Astrocyte of the spinal cord (primary cell): ENCODE results near the gene DHRSX.

Source experiments
- DNase-seq: peaks from one replicate; pipeline ENCODE4 v3.0.0; 2011; ENCODE audit warnings: low read depth, low spot score
- H3K4me3 ChIP-seq: 2 replicates; pipeline ENCODE4 v1.5.1; 2011; ENCODE audit warnings: low read depth, mild to moderate bottlenecking, low read length, moderate library complexity
- in situ Hi-C: cut with HindIII; loops from 2 replicates; pipeline ENCODE4 v1.10.0; 2017; ENCODE audit warnings: low sequenced_read_pairs
- TF ChIP-seq, protein P1 (sequence below): IDR thresholded peaks from 2 replicates; pipeline ENCODE4 v1.5.1; 2012; ENCODE audit warnings: low read depth, mild to moderate bottlenecking, low read length, inconsistent platforms

DHRSX gene

DNA sequence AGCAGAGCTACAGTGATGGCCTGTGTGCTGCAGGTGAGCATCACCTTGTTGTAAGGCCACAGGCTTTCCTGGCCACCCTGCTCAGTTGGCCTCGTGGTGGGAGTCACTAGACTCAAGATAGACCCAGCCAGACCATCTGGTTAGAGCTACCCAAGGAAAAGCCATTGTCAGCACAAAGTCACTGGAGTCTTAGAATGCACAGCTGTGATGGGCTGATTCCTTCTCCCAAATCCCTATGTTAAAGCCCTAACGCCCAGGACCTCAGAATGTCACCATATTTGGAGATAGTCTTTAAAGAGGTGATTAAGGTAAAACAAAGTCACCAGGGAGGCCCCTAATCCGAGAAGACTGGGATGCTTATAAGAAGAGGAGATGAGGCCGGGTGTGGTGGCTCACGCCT lies 173.4 kb downstream of the DHRSX start:
- in situ Hi-C loops, result no loop called here
- DNase-seq, result no peak
- TF ChIP-seq, protein P1, sequence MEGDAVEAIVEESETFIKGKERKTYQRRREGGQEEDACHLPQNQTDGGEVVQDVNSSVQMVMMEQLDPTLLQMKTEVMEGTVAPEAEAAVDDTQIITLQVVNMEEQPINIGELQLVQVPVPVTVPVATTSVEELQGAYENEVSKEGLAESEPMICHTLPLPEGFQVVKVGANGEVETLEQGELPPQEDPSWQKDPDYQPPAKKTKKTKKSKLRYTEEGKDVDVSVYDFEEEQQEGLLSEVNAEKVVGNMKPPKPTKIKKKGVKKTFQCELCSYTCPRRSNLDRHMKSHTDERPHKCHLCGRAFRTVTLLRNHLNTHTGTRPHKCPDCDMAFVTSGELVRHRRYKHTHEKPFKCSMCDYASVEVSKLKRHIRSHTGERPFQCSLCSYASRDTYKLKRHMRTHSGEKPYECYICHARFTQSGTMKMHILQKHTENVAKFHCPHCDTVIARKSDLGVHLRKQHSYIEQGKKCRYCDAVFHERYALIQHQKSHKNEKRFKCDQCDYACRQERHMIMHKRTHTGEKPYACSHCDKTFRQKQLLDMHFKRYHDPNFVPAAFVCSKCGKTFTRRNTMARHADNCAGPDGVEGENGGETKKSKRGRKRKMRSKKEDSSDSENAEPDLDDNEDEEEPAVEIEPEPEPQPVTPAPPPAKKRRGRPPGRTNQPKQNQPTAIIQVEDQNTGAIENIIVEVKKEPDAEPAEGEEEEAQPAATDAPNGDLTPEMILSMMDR, result no peak
- no peak overlapping the region for H3K4me3 ChIP-seq

DNA sequence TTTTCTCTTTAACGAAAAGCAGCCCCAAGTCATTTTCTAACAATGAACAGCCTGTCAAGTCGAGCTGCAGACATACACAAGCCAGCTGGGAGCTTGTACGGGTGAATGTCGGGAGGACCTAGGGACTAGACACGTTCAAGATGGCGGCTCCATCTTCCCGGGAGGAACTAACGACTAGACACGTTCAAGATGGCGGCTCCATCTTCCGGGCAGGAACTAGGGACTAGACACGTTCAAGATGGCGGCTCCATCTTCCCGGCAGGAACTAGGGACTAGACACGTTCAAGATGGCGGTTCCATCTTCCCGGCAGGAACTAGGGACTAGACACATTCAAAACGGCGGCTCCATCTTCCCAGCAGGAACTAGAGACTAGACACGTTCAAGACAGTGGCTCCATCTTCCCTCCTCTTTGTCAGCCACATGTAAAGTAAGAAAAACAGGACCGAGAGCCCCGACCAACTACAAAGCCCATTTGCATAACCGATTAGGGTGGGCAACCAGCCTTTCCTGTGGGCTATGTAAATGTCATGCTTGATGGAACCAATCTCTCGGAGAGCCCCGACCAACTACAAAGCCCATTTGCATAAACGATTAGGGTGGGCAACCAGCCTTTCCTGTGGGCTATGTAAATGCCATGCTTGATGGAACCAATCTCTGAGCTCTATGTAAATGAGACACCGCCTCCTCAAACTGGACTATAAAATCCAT lies 175.5 kb downstream of the DHRSX start:
- TF ChIP-seq, protein P1, result no peak
- peak; percentile 90 for DNase-seq
- in situ Hi-C loops, result no loop called here
- H3K4me3 ChIP-seq, result peak overlapping the region; percentile 51

DNA sequence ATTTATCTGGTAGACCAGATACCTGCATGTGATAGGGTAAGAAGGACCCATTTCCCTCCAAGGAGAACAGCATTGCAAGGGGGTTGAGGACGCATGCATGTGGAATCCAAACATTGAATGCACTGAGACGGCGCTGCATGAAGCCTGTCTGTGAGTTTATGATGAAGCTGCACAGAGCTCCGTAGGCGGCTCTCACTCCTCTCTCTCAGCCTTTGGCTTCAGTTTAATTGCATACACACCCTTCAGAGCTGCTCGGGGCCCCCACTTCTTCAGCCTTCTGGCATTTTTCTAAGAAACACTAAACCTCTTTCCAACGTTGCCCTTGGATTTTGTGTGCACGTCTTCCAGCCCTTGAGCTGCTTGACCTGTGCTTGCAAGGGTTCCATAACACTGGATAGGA lies 176.6 kb downstream of the DHRSX start:
- in situ Hi-C loops, result no loop called here
- DNase-seq, result no peak
- TF ChIP-seq, protein P1, result no peak
- no peak overlapping the region for H3K4me3 ChIP-seq

DNA sequence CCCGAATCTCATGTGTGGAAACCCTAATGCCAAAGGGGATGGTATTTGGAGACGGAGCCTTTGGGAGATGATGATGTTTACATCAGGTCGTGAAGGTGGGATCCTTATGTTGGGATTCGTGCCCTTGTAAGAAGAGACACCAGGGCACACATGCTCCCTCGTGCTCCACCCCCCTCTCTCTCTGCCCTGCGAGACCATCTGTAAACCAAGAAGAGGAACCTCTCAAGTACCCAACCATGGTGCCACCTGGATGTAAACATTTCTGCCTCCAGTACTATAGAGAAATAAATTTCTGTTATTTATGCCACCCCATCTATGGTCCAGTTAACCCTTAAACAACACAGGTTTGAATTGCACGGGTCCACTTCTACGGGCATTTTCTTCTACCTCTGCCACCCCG lies 179.4 kb downstream of the DHRSX start:
- DNase-seq, result no peak
- in situ Hi-C loops, result no loop called here
- TF ChIP-seq, protein P1, result no peak
- H3K4me3 ChIP-seq, result no peak overlapping the region

DNA sequence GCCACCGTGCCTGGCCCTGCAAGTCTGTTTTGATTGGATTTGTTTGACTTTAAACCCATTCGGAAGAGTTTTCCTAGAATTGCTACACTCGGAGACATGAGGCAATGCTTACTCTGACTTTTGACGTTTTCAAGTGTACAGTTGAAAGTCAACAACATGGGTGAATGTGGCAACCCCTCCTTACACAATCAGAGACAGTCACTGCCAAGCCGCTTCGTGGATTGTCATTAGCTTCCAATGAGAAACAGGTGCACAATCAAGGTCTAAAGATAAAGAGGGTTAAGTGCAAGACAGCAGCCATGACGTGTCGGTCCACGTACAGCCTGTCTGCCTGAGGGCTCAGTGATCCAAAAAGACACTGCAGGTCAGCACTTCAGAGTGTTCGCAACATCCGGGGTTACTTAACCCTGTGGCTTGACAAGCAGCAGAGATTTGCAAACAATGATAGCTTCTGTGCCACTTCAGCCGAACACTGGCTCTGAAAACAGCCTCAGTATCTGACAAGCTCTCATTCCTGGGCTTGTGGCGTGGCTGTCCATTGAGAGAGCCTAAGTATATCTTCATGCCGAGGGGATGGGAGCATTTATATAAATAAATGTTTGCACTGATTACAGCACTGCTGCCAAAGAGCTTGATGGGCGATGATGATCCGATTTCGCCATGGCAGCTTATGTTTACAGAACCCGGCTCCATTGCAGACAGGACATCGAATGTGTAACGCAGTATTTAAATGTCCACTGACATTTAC lies 180.0 kb downstream of the DHRSX start:
- DNase-seq, result no peak
- in situ Hi-C loops, result no loop called here

DNA sequence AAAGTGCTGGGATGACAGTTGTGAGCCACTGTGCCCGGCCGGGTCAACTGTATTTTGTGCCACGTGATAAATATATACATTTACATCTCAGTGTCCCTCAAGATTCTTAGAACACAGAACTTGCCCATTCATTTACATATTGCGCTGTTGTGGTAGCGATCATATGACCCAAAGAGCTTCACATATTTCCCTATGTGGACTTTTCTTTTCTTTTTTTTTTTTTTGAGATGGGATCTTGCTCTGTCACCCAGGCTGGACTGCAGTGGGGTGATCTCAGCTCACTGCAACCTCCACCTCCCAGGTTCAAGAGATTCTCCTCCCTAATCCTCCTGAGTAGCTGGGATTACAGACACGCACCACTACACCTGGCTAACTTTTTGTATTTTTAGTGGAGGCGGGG lies 180.7 kb downstream of the DHRSX start:
- DNase-seq, result no peak
- no peak overlapping the region for H3K4me3 ChIP-seq
- TF ChIP-seq, protein P1, result no peak
- in situ Hi-C loops, result no loop called here

More for the DNA sequence above, 180.0 kb downstream of the DHRSX start:
- TF ChIP-seq, protein P1, result no peak
- no peak overlapping the region for H3K4me3 ChIP-seq
